Cardiac muscle cell (in vitro differentiated cells and primary cell): ENCODE data around the gene BOLA3. TPM values are rescaled to one million over a fixed set of nuclear protein-coding genes. Genes with fewer than 3 reads are reported as not detected.

Experiments used
- DNase-seq, 2 donors: peaks; one replicate each; pipeline versions ENCODE4 v3.0.0 to v3.0.0-alpha.2; 2010 to 2017; ENCODE audit warnings: low read depth in 1 of 2, low spot score in 1 of 2
- H3K27ac ChIP-seq: fragments of 200-600 bp; sonication (generic); 2 replicates; pipeline ENCODE4 v1.5.1; 2016
- H3K27me3 ChIP-seq: fragments of 200-600 bp; sonication (generic); 2 replicates; pipeline ENCODE4 v1.6.0; 2016; ENCODE audit warnings: control low read depth
- H3K36me3 ChIP-seq: fragments of 200-600 bp; sonication (generic); 2 replicates; pipeline ENCODE4 v1.5.1; 2016; ENCODE audit warnings: control low read depth
- H3K4me1 ChIP-seq: fragments of 200-600 bp; sonication (generic); 2 replicates; pipeline ENCODE4 v1.8.1; 2017; ENCODE audit warnings: low read depth, mild to moderate bottlenecking, mixed run types
- H3K4me3 ChIP-seq: fragments of 200-600 bp; sonication (generic); 2 replicates; pipeline ENCODE4 v1.5.1; 2016; ENCODE audit warnings: mild to moderate bottlenecking
- H3K9me3 ChIP-seq: fragments of 200-600 bp; sonication (generic); 2 replicates; pipeline ENCODE4 v1.5.1; 2017; ENCODE audit warnings: low read depth, mild to moderate bottlenecking, control low read depth
- polyA plus RNA-seq: library from polyadenylated mRNA; unstranded; fragments of >200 nt; fragmentation: Nextera tagmentation; extraction: Ambion mirVana; gene quantifications from 2 replicates; pipeline ENCODE4 v1.2.1, GENCODE V29; 2016
- total RNA-seq: library from RNA; depleted of rRNA; stranded (reverse); fragments of >200 nt; gene quantifications from 2 replicates; pipeline ENCODE4 v1.2.3, GENCODE V29; 2016
- TF ChIP-seq, protein P1 (sequence below): IDR thresholded peaks from 2 replicates; pipeline ENCODE4 v1.5.1; 2012; ENCODE audit warnings: low read depth, mild to moderate bottlenecking, low read length

The BOLA3 gene
- total and polyA plus RNA-seq, 2 experiments from 2014 or later: 27.0 to 124 TPM

- H3K9me3 ChIP-seq: no peaks in the 10 kb centered on the region
- H3K4me3 ChIP-seq: peak overlapping the region; percentile 89
- H3K36me3 ChIP-seq: peaks cover 14% of the 10 kb centered on the region
- peak in 1 of 2 donors; percentile 8 for DNase-seq
- H3K27me3 ChIP-seq: no peaks in the 10 kb centered on the region
- TF ChIP-seq, protein P1, sequence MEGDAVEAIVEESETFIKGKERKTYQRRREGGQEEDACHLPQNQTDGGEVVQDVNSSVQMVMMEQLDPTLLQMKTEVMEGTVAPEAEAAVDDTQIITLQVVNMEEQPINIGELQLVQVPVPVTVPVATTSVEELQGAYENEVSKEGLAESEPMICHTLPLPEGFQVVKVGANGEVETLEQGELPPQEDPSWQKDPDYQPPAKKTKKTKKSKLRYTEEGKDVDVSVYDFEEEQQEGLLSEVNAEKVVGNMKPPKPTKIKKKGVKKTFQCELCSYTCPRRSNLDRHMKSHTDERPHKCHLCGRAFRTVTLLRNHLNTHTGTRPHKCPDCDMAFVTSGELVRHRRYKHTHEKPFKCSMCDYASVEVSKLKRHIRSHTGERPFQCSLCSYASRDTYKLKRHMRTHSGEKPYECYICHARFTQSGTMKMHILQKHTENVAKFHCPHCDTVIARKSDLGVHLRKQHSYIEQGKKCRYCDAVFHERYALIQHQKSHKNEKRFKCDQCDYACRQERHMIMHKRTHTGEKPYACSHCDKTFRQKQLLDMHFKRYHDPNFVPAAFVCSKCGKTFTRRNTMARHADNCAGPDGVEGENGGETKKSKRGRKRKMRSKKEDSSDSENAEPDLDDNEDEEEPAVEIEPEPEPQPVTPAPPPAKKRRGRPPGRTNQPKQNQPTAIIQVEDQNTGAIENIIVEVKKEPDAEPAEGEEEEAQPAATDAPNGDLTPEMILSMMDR: no peak
- peaks cover 10% of the 10 kb centered on the region for H3K4me1 ChIP-seq
- peak overlapping the region; percentile 72 for H3K27ac ChIP-seq
Observed at GRCh38 chr2:74148457-74149246, 940 bp upstream of the BOLA3 start.

GRCh38 chr2:74146929-74147726 is 584 bp downstream of the BOLA3 start:
- peaks cover 5% of the 10 kb centered on the region for H3K36me3 ChIP-seq
- H3K9me3 ChIP-seq: no peaks in the 10 kb centered on the region
- H3K4me3 ChIP-seq: peak overlapping the region; percentile 89
- TF ChIP-seq, protein P1: no peak
- no peaks in the 10 kb centered on the region for H3K27me3 ChIP-seq
- peak in 1 of 2 donors; percentile 32 for DNase-seq
- H3K27ac ChIP-seq: peak overlapping the region; percentile 0
- peaks cover 10% of the 10 kb centered on the region for H3K4me1 ChIP-seq

DNA sequence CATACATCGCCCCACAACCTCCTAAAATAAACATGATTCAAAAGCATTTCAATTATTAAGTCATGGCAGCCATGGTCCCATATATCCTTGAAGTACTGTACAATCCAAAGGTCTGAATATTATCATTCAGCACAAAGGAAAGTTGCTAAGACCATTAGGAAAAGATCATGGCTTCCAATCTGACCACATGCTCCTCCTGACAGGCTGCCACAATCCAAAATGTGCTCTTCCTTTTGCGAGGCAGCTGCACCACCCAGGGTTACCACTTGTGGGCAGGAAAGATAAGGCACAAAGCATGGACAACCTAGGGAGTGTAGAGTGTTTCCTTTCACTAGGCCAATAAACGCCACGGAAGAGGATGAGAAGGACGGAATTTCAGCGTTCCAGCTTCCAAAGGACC is 5.4 kb downstream of the BOLA3 start:
- H3K4me3 ChIP-seq: no peak overlapping the region
- no peaks in the 10 kb centered on the region for H3K9me3 ChIP-seq
- H3K36me3 ChIP-seq: peaks cover 3% of the 10 kb centered on the region
- peaks cover 6% of the 10 kb centered on the region for H3K4me1 ChIP-seq
- H3K27me3 ChIP-seq: no peaks in the 10 kb centered on the region
- H3K27ac ChIP-seq: no peak overlapping the region
- DNase-seq: no peak
- TF ChIP-seq, protein P1: no peak

DNA sequence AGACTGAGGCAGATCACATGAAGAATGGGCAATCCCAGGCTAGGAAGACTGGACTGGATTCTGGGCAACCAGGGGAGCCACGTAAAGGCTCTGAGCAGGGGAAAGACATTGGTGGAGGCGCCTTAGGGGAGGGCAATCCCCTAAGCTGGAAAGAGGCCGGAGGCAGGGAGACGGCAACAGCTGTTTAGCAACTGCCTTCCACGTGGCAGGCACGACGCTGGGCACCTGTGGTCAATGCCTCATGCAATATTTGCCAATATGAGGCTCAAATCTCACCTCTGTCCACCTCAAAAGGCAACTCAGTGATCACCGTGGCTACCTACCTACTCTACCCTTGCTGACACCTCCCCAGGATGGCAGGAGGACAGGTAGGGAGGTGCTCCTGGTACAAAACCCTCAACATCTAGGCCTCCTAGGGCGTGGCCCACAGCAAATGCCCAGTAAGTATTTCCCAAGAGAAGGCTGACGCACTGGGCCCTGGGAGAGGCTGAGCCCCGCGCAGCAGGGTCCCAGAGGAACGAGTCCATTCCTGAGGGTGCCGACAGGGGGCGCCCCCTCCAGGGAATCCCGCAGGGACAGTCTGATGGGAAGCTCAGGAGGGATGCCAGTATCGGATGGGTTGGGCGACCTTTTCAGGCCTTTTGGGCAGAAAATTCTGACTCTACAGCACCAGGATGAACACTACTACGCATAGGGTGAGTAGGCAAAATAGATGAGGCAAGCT is 8.9 kb downstream of the BOLA3 start:
- Histone ChIP-seq H3K36me3 (peaks cover 6% of the 10 kb centered on the region), H3K9me3 (no peaks in the 10 kb centered on the region), H3K27me3 (no peaks in the 10 kb centered on the region), H3K4me1 (no peaks in the 10 kb centered on the region), H3K4me3 (no peak overlapping the region), H3K27ac (no peak overlapping the region)
- TF ChIP-seq, protein P1: peak; percentile 21
- no peak for DNase-seq
